ENCODE results near the gene DNAJA1.
"Not testable (repeated sequence)": the region's sequence is repeated elsewhere in the genome, so short reads cannot be mapped to it uniquely, and the experiment has no call there.

Gene DNAJA1

DNA sequence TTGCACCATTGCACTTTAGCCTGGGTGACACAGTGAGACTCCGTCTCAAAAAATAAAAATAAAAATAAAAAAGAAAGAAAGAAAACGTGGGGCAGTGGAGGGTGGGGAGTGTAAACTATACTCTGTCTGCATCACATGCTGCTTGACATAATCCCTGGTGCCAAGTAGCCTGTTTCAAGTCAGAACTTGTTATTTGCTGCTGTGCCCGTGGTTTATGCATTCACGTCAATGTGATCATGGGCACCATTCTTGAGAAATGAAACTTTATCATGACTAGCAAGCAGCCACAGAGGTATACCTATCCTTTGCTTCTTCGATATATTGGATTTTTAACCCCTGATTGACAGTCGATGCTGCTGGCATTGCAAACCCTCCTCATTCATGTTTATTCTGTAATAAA lies 55.5 kb downstream of the DNAJA1 start:
- Mint-ChIP-seq H3K27me3 (ENCODE audit: low read depth, poor library complexity) (no peaks in the 10 kb centered on the region), H3K9me3 (peaks cover 13% of the 10 kb centered on the region), H3K4me1 (peaks cover 16% of the 10 kb centered on the region), H3K4me3 (no peak overlapping the region), H3K27ac (no peak overlapping the region), H3K36me3 (ENCODE audit: low read depth) (no peaks in the 10 kb centered on the region)
- DNase-seq = no peak
- TF ChIP-seq, protein P1, sequence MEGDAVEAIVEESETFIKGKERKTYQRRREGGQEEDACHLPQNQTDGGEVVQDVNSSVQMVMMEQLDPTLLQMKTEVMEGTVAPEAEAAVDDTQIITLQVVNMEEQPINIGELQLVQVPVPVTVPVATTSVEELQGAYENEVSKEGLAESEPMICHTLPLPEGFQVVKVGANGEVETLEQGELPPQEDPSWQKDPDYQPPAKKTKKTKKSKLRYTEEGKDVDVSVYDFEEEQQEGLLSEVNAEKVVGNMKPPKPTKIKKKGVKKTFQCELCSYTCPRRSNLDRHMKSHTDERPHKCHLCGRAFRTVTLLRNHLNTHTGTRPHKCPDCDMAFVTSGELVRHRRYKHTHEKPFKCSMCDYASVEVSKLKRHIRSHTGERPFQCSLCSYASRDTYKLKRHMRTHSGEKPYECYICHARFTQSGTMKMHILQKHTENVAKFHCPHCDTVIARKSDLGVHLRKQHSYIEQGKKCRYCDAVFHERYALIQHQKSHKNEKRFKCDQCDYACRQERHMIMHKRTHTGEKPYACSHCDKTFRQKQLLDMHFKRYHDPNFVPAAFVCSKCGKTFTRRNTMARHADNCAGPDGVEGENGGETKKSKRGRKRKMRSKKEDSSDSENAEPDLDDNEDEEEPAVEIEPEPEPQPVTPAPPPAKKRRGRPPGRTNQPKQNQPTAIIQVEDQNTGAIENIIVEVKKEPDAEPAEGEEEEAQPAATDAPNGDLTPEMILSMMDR (IDR thresholded peaks at IDR 0.05) = no peak

DNA sequence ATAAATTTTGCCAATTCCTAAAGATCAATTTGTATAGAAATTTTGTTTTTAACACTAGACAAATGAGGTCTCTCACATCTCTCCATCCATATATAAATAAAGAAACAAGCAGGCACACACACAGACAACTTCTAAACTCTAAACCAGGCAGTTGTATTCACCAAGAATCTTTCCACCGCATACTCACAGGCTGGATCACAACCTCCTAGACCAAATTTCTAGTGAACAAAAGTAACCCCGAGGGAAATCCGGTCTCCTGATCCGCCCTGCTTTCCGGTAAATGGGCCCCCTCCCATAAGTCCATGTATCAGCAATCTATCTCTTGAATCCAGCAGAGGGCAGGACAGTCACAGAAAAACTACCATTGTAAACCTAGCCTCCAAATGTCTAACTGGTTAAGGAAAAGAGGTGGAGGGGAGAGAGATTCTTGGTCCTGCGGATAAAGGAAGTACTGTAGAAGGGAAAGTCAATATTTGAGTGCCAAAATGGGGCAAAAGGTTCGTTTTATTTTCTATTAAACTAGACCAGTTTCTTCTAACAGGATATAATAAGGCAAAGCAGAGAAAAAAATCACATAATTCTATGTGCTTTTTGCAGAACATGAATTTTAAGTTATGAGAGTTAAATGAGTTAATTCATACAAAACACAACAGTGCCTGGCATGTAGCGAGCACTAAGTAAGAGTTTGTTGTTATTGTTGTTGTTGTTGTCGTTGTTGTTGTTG lies 56.2 kb downstream of the DNAJA1 start:
- Mint-ChIP-seq H3K4me1 (peaks cover 10% of the 10 kb centered on the region), H3K4me3 (no peak overlapping the region), H3K9me3 (peaks cover 21% of the 10 kb centered on the region), H3K27ac (no peak overlapping the region), H3K27me3 (ENCODE audit: low read depth, poor library complexity) (no peaks in the 10 kb centered on the region), H3K36me3 (ENCODE audit: low read depth) (no peaks in the 10 kb centered on the region)
- TF ChIP-seq, protein P1 (IDR thresholded peaks at IDR 0.05) = peak; percentile 62
- peak; percentile 49 for DNase-seq

DNA sequence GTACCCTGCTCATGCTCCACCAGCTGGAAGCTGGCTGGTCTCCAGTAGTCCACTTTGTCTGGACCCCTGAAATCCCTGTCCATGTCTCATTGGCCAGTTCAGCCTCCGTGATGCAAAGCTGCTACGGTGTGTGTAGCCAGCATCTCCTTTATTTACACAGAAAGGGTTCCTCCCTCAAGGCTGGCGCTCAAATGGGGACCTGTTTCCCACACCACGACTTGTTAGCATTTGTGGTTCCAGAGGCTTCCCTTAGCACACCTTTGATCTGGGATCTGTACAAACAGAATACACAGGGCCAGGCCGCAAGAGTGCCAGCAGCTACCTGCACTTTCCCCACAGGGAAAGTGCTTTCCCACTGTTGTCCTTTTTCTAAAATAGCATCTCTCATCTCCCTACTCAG lies 57.1 kb downstream of the DNAJA1 start:
- Mint-ChIP-seq H3K4me3 (no peak overlapping the region), H3K27me3 (ENCODE audit: low read depth, poor library complexity) (no peaks in the 10 kb centered on the region), H3K9me3 (peaks cover 26% of the 10 kb centered on the region), H3K36me3 (ENCODE audit: low read depth) (no peaks in the 10 kb centered on the region), H3K27ac (peak overlapping the region; percentile 4), H3K4me1 (peaks cover 6% of the 10 kb centered on the region)
- no peak for DNase-seq
- TF ChIP-seq, protein P1 (IDR thresholded peaks at IDR 0.05) = no peak

DNA sequence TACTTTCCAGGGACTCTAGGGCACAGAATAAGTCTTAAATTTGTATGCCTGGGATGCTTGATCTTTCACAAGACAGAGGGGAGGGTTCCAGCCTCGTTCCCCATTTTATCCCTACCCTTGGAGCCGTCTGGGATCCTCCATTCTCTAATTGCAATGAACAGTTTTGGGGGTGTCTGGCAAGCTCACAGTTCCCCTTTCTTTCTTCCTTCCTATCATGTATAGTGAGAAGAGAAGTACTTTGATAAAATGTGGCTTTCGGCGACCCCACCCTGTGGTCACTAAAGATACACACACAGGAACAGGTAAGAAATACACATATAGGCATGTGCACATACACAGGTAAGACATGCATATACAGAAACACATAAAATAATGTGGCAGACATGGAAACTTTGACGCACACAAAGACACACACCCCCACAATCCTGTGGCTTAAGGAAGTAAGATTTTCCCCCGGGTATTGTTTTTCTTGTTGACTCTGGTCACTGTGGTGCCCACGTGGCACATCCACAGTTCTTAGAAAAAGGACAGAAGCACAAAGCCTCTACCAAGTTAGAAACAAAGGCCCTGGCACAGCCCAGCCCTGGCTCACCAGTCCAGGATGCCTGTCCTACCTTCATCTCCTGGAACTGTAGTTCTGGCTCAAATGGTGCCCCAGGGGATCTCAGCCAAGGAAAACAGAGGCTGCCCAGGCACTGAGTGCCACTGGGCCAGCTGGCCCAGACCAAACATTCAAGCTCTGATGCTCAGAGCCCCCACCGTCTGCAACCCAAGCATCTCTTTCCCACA lies 57.7 kb downstream of the DNAJA1 start:
- peaks cover 6% of the 10 kb centered on the region for H3K4me1 Mint-ChIP-seq
- H3K9me3 Mint-ChIP-seq = peaks cover 26% of the 10 kb centered on the region
- TF ChIP-seq, protein P1 (IDR thresholded peaks at IDR 0.05) = no peak
- H3K27me3 Mint-ChIP-seq (ENCODE audit: low read depth, poor library complexity) = no peaks in the 10 kb centered on the region
- H3K36me3 Mint-ChIP-seq (ENCODE audit: low read depth) = no peaks in the 10 kb centered on the region
- DNase-seq = no peak
- H3K27ac Mint-ChIP-seq = peak overlapping the region; percentile 4
- H3K4me3 Mint-ChIP-seq = no peak overlapping the region

DNA sequence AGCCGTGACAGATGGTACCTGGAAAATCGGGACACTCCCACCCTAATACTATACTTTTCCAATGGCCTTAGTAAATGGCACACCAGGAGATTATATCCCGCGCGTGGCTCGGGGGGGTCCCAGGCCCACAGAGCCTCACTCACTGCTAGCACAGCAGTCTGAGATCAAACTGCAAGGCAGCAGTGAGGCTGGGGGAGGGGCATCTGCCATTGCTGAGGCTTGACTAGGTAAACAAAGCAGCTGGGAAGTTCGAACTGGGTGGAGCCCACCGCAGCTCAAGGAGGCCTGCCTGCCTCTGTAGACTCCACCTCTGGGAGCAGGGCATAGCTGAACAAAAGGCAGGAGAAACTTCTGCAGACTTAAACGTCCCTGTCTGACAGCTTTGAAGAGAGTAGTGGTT lies 60.6 kb downstream of the DNAJA1 start:
- DNase-seq; H3K27ac Mint-ChIP-seq; H3K4me1 Mint-ChIP-seq; H3K4me3 Mint-ChIP-seq; H3K36me3 Mint-ChIP-seq (ENCODE audit: low read depth): not testable (repeated sequence)
- Mint-ChIP-seq H3K27me3 (ENCODE audit: low read depth, poor library complexity) (peaks cover 24% of the 10 kb centered on the region), H3K9me3 (peaks cover 41% of the 10 kb centered on the region)

Measured in nephron progenitor cell (in vitro differentiated cells).